MM.1S (cell line): Measurements from ENCODE around the gene SLC4A3.

Experiments
- DNase-seq: peaks from one replicate; pipeline ENCODE4 v3.0.0-alpha.2; 2015
- H2AFZ ChIP-seq: fragments of 300-600 bp; sonication (generic); 2 replicates; pipeline ENCODE4 v1.6.0; 2016; ENCODE audit warnings: antibody characterized with exemption, low read length
- H3F3A ChIP-seq: fragments of 300-600 bp; sonication (generic); 2 replicates; pipeline ENCODE4 v1.6.1; 2016; ENCODE audit warnings: mild to moderate bottlenecking, antibody characterized with exemption, low read length, moderate library complexity, mixed read lengths; ENCODE audit not compliant: insufficient read depth
- H3K27ac ChIP-seq: fragments of 300-600 bp; sonication (generic); 2 replicates; pipeline ENCODE4 v1.5.1; 2016; ENCODE audit warnings: mild to moderate bottlenecking, low read length
- H3K27me3 ChIP-seq: fragments of 300-600 bp; sonication (generic); replicated peaks from 2 replicates; pipeline ENCODE4 v1.6.0; 2016; ENCODE audit warnings: low read length; ENCODE audit not compliant: insufficient read depth
- H3K36me3 ChIP-seq: fragments of 300-600 bp; sonication (generic); replicated peaks from 2 replicates; pipeline ENCODE4 v1.6.1; 2016; ENCODE audit warnings: mild to moderate bottlenecking, low read length, mixed read lengths; ENCODE audit not compliant: insufficient read depth
- H3K4me1 ChIP-seq: fragments of 300-600 bp; sonication (generic); 2 replicates; pipeline ENCODE4 v1.6.1; 2016; ENCODE audit warnings: low read length, mixed read lengths
- H3K4me2 ChIP-seq: fragments of 300-600 bp; sonication (generic); 2 replicates; pipeline ENCODE4 v1.6.0; 2016; ENCODE audit warnings: low read depth, low read length
- H3K4me3 ChIP-seq: fragments of 300-600 bp; sonication (generic); 2 replicates; pipeline ENCODE4 v1.5.1; 2016; ENCODE audit warnings: low read length, mixed read lengths
- H3K79me2 ChIP-seq: fragments of 300-600 bp; sonication (generic); 2 replicates; pipeline ENCODE4 v1.6.1; 2016; ENCODE audit warnings: mixed run types, low read length, mixed read lengths
- H3K9ac ChIP-seq: fragments of 300-600 bp; sonication (generic); 2 replicates; pipeline ENCODE4 v1.6.1; 2016; ENCODE audit warnings: low read length, mixed read lengths
- H3K9me2 ChIP-seq: fragments of 300-600 bp; sonication (generic); replicated peaks from 2 replicates; pipeline ENCODE4 v1.6.1; 2016; ENCODE audit warnings: mild to moderate bottlenecking, low read length, mixed read lengths; ENCODE audit not compliant: insufficient read depth
- H3K9me3 ChIP-seq: fragments of 300-600 bp; sonication (generic); replicated peaks from 2 replicates; pipeline ENCODE4 v1.6.1; 2016; ENCODE audit warnings: mild to moderate bottlenecking, low read length, mixed read lengths; ENCODE audit not compliant: insufficient read depth
- H4K20me1 ChIP-seq: fragments of 300-600 bp; sonication (generic); 2 replicates; pipeline ENCODE4 v1.6.1; 2016; ENCODE audit warnings: mild to moderate bottlenecking, low read length, moderate library complexity, mixed read lengths; ENCODE audit not compliant: insufficient read depth
- EZH2 ChIP-seq: fragments of 300-600 bp; sonication (generic); optimal IDR thresholded peaks from 2 replicates; pipeline ENCODE3; 2017; ENCODE audit warnings: low read depth, mild to moderate bottlenecking, antibody characterized with exemption, low read length, mixed read lengths
- EZH2phosphoT487 ChIP-seq: fragments of 300-600 bp; sonication (generic); IDR thresholded peaks from 2 replicates; pipeline ENCODE4 v1.6.1; 2018; ENCODE audit warnings: antibody characterized with exemption, low read length
- TF ChIP-seq, protein P1 (sequence below): fragments of 300-600 bp; sonication (generic); IDR thresholded peaks from 2 replicates; pipeline ENCODE4 v1.5.1; 2016; ENCODE audit warnings: antibody characterized with exemption, low read length, mixed read lengths

The SLC4A3 gene

DNA sequence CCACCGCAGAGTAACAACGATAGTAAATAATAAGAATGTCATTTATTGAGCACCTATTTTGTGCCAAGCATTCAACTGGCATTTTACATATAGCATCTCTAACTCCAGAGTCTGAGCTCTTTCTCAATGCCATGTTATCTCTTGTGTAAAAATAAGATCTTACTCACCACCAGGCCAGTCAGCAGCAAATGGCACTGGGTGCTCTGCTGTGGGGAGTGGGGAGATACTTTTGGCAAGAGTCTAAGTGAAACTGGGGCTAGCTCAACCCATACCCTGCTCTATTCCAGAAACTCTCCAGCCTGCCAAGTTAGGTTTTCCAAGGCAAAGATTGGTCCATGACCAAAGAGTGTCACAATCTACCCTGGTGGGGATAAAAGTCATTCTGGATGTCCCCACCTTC is 5.0 kb upstream of the SLC4A3 start:
- H3K9ac ChIP-seq = no peak overlapping the region
- no peak overlapping the region for H3K4me2 ChIP-seq
- no peaks in the 10 kb centered on the region for H3F3A ChIP-seq
- no peaks in the 10 kb centered on the region for H3K79me2 ChIP-seq
- H3K4me1 ChIP-seq = no peaks in the 10 kb centered on the region
- DNase-seq = no peak
- no peaks in the 10 kb centered on the region for H4K20me1 ChIP-seq
- TF ChIP-seq EZH2phosphoT487 (no peak), EZH2 (no peak)
- TF ChIP-seq, protein P1, sequence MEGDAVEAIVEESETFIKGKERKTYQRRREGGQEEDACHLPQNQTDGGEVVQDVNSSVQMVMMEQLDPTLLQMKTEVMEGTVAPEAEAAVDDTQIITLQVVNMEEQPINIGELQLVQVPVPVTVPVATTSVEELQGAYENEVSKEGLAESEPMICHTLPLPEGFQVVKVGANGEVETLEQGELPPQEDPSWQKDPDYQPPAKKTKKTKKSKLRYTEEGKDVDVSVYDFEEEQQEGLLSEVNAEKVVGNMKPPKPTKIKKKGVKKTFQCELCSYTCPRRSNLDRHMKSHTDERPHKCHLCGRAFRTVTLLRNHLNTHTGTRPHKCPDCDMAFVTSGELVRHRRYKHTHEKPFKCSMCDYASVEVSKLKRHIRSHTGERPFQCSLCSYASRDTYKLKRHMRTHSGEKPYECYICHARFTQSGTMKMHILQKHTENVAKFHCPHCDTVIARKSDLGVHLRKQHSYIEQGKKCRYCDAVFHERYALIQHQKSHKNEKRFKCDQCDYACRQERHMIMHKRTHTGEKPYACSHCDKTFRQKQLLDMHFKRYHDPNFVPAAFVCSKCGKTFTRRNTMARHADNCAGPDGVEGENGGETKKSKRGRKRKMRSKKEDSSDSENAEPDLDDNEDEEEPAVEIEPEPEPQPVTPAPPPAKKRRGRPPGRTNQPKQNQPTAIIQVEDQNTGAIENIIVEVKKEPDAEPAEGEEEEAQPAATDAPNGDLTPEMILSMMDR = no peak
- H3K27me3 ChIP-seq = peaks cover 35% of the 10 kb centered on the region
- H3K36me3 ChIP-seq = no peaks in the 10 kb centered on the region
- H3K4me3 ChIP-seq = no peak overlapping the region
- no peaks in the 10 kb centered on the region for H3K9me3 ChIP-seq
- H3K27ac ChIP-seq = no peak overlapping the region
- H3K9me2 ChIP-seq = no peaks in the 10 kb centered on the region
- no peak overlapping the region for H2AFZ ChIP-seq

DNA sequence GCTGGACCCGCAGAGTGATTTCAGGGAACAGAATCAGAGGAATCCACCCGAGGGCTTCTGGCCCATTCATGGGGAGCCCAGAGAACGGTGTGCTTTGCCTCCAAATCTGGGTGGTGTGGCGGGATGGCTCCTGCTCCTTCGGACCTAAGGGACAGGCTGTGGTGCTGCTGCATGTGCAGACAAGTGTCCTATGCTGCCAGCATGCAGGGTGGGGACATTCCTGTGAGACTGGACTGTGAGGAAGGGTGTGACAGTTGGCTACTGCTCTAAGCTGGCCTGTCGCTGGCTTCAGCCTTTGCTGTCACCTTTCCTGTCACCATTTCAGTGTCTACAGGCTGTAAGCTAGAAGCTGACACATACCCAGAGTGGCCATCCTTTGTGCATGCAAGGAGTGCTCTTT is 2.9 kb upstream of the SLC4A3 start:
- no peak for DNase-seq
- Histone ChIP-seq H3F3A (no peaks in the 10 kb centered on the region), H3K27ac (no peak overlapping the region), H3K9me3 (no peaks in the 10 kb centered on the region), H4K20me1 (no peaks in the 10 kb centered on the region), H3K4me2 (no peak overlapping the region), H3K9ac (no peak overlapping the region), H3K27me3 (peaks cover 50% of the 10 kb centered on the region), H3K36me3 (no peaks in the 10 kb centered on the region), H3K4me1 (no peaks in the 10 kb centered on the region), H3K9me2 (no peaks in the 10 kb centered on the region), H3K79me2 (no peaks in the 10 kb centered on the region), H3K4me3 (no peak overlapping the region), H2AFZ (no peak overlapping the region)
- TF ChIP-seq EZH2 (no peak), EZH2phosphoT487 (no peak)
- TF ChIP-seq, protein P1 = no peak

DNA sequence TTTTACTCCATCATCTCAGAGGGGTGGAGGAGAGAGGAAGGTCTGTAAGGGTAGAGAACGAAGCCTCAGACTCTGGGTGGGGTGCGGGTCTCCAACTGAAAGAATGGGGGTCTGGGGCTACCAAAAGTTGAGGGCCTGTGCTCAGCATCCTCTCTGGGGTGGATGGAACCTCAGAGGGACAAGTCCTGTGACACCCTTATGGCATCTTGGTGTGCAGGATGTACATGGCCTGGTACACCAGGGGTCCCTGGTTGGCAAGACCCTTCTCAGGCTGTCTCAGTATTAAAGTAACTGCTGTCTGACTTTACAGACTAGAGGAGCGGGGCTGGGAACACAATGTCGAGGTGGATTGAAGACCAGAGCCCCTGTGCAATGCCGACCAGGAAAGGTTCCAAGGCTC is 2.3 kb upstream of the SLC4A3 start:
- TF ChIP-seq, protein P1 = no peak
- TF ChIP-seq EZH2phosphoT487 (no peak), EZH2 (no peak)
- Histone ChIP-seq H4K20me1 (no peaks in the 10 kb centered on the region), H3K4me3 (no peak overlapping the region), H3K4me1 (no peaks in the 10 kb centered on the region), H3K36me3 (no peaks in the 10 kb centered on the region), H3K9me3 (no peaks in the 10 kb centered on the region), H3K27ac (no peak overlapping the region), H3K9ac (no peak overlapping the region), H3F3A (no peaks in the 10 kb centered on the region), H3K9me2 (no peaks in the 10 kb centered on the region), H2AFZ (no peak overlapping the region), H3K27me3 (peaks cover 56% of the 10 kb centered on the region), H3K79me2 (no peaks in the 10 kb centered on the region), H3K4me2 (no peak overlapping the region)
- no peak for DNase-seq
